Uterus (tissue), 2 donors: Measurements from ENCODE around the gene ZDHHC11B.

Source experiments
- POLR2A ChIP-seq, 2 donors: fragments of 450-650 bp; IDR thresholded peaks; one replicate each; pipeline ENCODE4 v1.6.1; 2016; ENCODE audit warnings: antibody characterized with exemption in 2 of 2, mild to moderate bottlenecking in 1 of 2, moderate library complexity in 1 of 2
- TF ChIP-seq, protein P1 (sequence below), 4 experiments: fragments of 200-600 bp in 2 of 4; fragments of 450-650 bp in 2 of 4; sonication (generic) in 2 of 4; IDR thresholded peaks; one replicate each; pipeline ENCODE4 v1.5.1; 2016 to 2019; ENCODE audit warnings: antibody characterized with exemption in 4 of 4, mild to moderate bottlenecking in 2 of 4, moderate library complexity in 1 of 4

DNA sequence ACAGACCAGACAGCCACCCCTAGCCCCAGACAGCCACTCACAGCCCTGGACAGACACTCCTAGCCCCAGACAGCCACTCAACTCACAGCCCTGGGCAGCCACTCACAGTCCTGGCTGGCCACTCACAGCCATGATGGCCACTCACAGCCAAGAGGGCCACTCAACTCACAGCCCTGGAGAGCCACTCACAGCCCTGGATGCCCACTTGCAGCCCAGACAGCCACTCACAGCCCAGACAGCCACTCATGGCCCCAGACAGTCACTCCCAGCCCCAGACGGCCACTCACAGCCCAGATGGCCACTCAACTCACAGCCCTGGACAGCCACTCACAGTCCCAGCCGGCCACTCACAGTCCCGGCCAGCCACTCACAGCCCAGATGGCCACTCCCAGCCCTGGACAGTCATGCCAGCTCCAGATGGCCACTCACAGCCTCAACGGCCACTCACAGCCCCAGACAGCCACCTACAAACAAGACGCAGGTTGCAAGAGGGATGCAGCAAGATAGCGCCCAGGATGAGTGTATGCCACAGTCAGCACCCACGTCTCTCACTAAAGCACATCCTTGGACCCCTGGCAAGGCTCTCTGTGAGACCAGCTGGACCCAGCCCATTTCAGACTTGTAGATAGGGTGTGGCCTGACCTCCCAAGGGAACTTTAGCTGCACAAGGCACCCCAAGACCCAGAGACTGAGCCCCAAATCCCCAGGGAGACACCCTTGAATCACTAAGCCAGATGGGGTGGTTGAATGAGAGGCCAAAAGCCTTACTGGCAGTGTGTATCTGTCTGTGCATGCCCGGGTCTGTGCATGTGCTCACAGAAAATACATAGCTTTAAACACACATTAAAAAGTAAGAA lies 22.4 kb downstream of the ZDHHC11B start:
- TF ChIP-seq, protein P1, sequence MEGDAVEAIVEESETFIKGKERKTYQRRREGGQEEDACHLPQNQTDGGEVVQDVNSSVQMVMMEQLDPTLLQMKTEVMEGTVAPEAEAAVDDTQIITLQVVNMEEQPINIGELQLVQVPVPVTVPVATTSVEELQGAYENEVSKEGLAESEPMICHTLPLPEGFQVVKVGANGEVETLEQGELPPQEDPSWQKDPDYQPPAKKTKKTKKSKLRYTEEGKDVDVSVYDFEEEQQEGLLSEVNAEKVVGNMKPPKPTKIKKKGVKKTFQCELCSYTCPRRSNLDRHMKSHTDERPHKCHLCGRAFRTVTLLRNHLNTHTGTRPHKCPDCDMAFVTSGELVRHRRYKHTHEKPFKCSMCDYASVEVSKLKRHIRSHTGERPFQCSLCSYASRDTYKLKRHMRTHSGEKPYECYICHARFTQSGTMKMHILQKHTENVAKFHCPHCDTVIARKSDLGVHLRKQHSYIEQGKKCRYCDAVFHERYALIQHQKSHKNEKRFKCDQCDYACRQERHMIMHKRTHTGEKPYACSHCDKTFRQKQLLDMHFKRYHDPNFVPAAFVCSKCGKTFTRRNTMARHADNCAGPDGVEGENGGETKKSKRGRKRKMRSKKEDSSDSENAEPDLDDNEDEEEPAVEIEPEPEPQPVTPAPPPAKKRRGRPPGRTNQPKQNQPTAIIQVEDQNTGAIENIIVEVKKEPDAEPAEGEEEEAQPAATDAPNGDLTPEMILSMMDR (IDR thresholded peaks at IDR 0.05) = no peak
- TF ChIP-seq POLR2A (IDR thresholded peaks at IDR 0.05) = no peak
